GM23338 (cell line): ENCODE data around the gene TREM2. TPM values are rescaled to one million over a fixed set of nuclear protein-coding genes. Genes with fewer than 3 reads are reported as not detected.

Experiments
- ATAC-seq: fragments of 200-7000 bp; cut with Tn5 transposase; 3 replicates; pipeline ENCODE4 v1.9.1; 2020
- DNase-seq: peaks from one replicate; pipeline ENCODE4 v3.0.0-alpha.2; 2015; ENCODE audit warnings: low spot score
- H2AFZ ChIP-seq: fragments of 200-600 bp; sonication (generic); 2 replicates; pipeline ENCODE4 v1.8.0; 2016; ENCODE audit warnings: antibody characterized with exemption, mild to moderate bottlenecking, moderate library complexity
- H3F3A ChIP-seq: fragments of 200-600 bp; sonication (generic); replicated peaks from 2 replicates; pipeline ENCODE4 v1.8.0; 2017; ENCODE audit warnings: antibody characterized with exemption, mixed run types, low read depth
- H3K27ac ChIP-seq: fragments of 200-600 bp; sonication (generic); 2 replicates; pipeline ENCODE4 v1.6.1; 2016; ENCODE audit warnings: low read depth
- H3K27me3 ChIP-seq: fragments of 200-600 bp; sonication (generic); 2 replicates; pipeline ENCODE4 v1.8.0; 2016; ENCODE audit warnings: mild to moderate bottlenecking, mixed run types, moderate library complexity; ENCODE audit not compliant: insufficient read depth
- H3K36me3 ChIP-seq: fragments of 200-600 bp; sonication (generic); 2 replicates; pipeline ENCODE4 v1.8.0; 2016; ENCODE audit warnings: mild to moderate bottlenecking; ENCODE audit not compliant: insufficient read depth
- H3K4me1 ChIP-seq: fragments of 200-600 bp; sonication (generic); 2 replicates; pipeline ENCODE4 v1.8.0; 2016; ENCODE audit warnings: mild to moderate bottlenecking, moderate library complexity; ENCODE audit not compliant: insufficient read depth
- H3K4me2 ChIP-seq: fragments of 200-600 bp; sonication (generic); 2 replicates; pipeline ENCODE4 v1.7.1; 2017; ENCODE audit warnings: mixed run types
- H3K4me3 ChIP-seq: fragments of 200-600 bp; sonication (generic); 2 replicates; pipeline ENCODE4 v1.6.1; 2016; ENCODE audit warnings: mixed run types
- H3K79me2 ChIP-seq: fragments of 200-600 bp; sonication (generic); replicated peaks from 2 replicates; pipeline ENCODE4 v1.8.0; 2017; ENCODE audit warnings: mild to moderate bottlenecking; ENCODE audit not compliant: insufficient read depth
- H3K9me2 ChIP-seq: fragments of 200-600 bp; sonication (generic); 2 replicates; pipeline ENCODE4 v1.8.0; 2017; ENCODE audit not compliant: insufficient read depth
- H4K20me1 ChIP-seq: fragments of 200-600 bp; sonication (generic); replicated peaks from 2 replicates; pipeline ENCODE4 v1.8.0; 2017; ENCODE audit warnings: mild to moderate bottlenecking; ENCODE audit not compliant: insufficient read depth
- H3K27ac Mint-ChIP-seq: 2 replicates; pipeline ENCODE4 v1.8.0; 2020; ENCODE audit warnings: inconsistent platforms, mild to moderate bottlenecking, moderate library complexity, mixed read lengths
- H3K27me3 Mint-ChIP-seq: 3 replicates; pipeline ENCODE4 v1.8.0; 2022; ENCODE audit warnings: low read depth, mild to moderate bottlenecking, moderate library complexity, mixed read lengths, inconsistent platforms; ENCODE audit not compliant: insufficient read depth, poor library complexity
- H3K36me3 Mint-ChIP-seq: 3 replicates; pipeline ENCODE4 v1.8.0; 2021; ENCODE audit warnings: low read depth, mild to moderate bottlenecking, inconsistent platforms, moderate library complexity, mixed read lengths
- H3K4me1 Mint-ChIP-seq: 3 replicates; pipeline ENCODE4 v1.8.0; 2020; ENCODE audit warnings: mild to moderate bottlenecking, inconsistent platforms, mixed read lengths
- H3K4me3 Mint-ChIP-seq: 3 replicates; pipeline ENCODE4 v1.8.0; 2021; ENCODE audit warnings: moderate library complexity, mild to moderate bottlenecking, inconsistent platforms, mixed read lengths
- H3K9me3 Mint-ChIP-seq: 3 replicates; pipeline ENCODE4 v1.8.0; 2020; ENCODE audit warnings: moderate library complexity, mild to moderate bottlenecking, inconsistent platforms, mixed read lengths
- CREB1 ChIP-seq: fragments of 250-450 bp; sonication (Bioruptor Pico); IDR thresholded peaks from 2 replicates; pipeline ENCODE4 v1.5.0; 2020; ENCODE audit warnings: low read depth, mild to moderate bottlenecking, moderate library complexity
- CTCF ChIP-seq, 2 experiments: fragments of 200-600 bp in 1 of 2; sonication (generic) in 1 of 2; conservative IDR thresholded peaks; 2 replicates each; pipeline versions ENCODE4 v1.5.1 to v1.6.1; 2016 to 2017; ENCODE audit warnings: antibody characterized with exemption in 2 of 2, low read depth in 2 of 2, mild to moderate bottlenecking in 2 of 2, moderate library complexity in 1 of 2
- EZH2 ChIP-seq: fragments of 200-600 bp; sonication (generic); IDR thresholded peaks from one replicate; pipeline ENCODE4 v1.8.0; 2017; ENCODE audit warnings: antibody characterized with exemption, mild to moderate bottlenecking, low read depth; ENCODE audit not compliant: unreplicated experiment
- EZH2phosphoT487 ChIP-seq: fragments of 200-600 bp; sonication (generic); IDR thresholded peaks from one replicate; pipeline ENCODE4 v1.8.1; 2018; ENCODE audit warnings: antibody characterized with exemption; ENCODE audit not compliant: unreplicated experiment
- JUNB ChIP-seq: IDR thresholded peaks from one replicate; pipeline ENCODE4 v1.6.1; 2016; ENCODE audit warnings: antibody characterized with exemption; ENCODE audit not compliant: unreplicated experiment
- NANOG ChIP-seq: IDR thresholded peaks from 2 replicates; pipeline ENCODE4 v1.6.1; 2016; ENCODE audit warnings: antibody characterized with exemption, borderline replicate concordance
- REST ChIP-seq: IDR thresholded peaks from one replicate; pipeline ENCODE4 v1.6.1; 2018; ENCODE audit warnings: antibody characterized with exemption; ENCODE audit not compliant: unreplicated experiment
- STAT1 ChIP-seq: IDR thresholded peaks from one replicate; pipeline ENCODE4 v1.6.1; 2016; ENCODE audit warnings: antibody characterized with exemption; ENCODE audit not compliant: unreplicated experiment
- ZNF114 ChIP-seq: fragments of 250-450 bp; sonication (Bioruptor Pico); IDR thresholded peaks from 2 replicates; pipeline ENCODE4 v1.5.0; 2020; ENCODE audit warnings: mild to moderate bottlenecking, moderate library complexity
- ZNF331 ChIP-seq: fragments of 250-450 bp; sonication (Bioruptor Pico); IDR thresholded peaks from 2 replicates; pipeline ENCODE4 v1.5.0; 2020; ENCODE audit warnings: low read depth, mild to moderate bottlenecking, moderate library complexity
- polyA plus RNA-seq: library from polyadenylated mRNA; unstranded; fragments of >200 nt; fragmentation: Nextera tagmentation; extraction: Ambion mirVana; gene quantifications from 2 replicates; pipeline ENCODE4 v1.2.1, GENCODE V29; 2016
- total RNA-seq: library from RNA; depleted of rRNA; stranded (reverse); fragments of >200 nt; shearing (Covaris generic); gene quantifications from 2 replicates; pipeline ENCODE4 v1.2.3, GENCODE V29; 2014

TREM2 gene
- total and polyA plus RNA-seq, 2 experiments from 2014 or later = not detected

- ATAC-seq = peak; percentile 65
- H3K4me3 Mint-ChIP-seq = no peak overlapping the region
- H3K36me3 ChIP-seq = no peaks in the 10 kb centered on the region
- peaks cover 9% of the 10 kb centered on the region for H3K4me1 ChIP-seq
- TF ChIP-seq CTCF (conservative IDR thresholded peaks at IDR 0.05; ENCODE audit: low read depth in 2 of 2) = peak; percentile 12 to 43; a peak in 2 of 4 replicates
- TF ChIP-seq NANOG = no peak
- no peak for TF ChIP-seq ZNF114 (CRISPR knock-in tag)
- no peaks in the 10 kb centered on the region for H3K36me3 Mint-ChIP-seq
- no peaks in the 10 kb centered on the region for H4K20me1 ChIP-seq
- H3K27ac Mint-ChIP-seq = no peak overlapping the region
- no peak overlapping the region for H3K27ac ChIP-seq
- H3K27me3 Mint-ChIP-seq = peaks cover 10% of the 10 kb centered on the region
- no peaks in the 10 kb centered on the region for H3K27me3 ChIP-seq
- H3K9me2 ChIP-seq = 0 out of 2 replicates have a peak, but pooled peaks cover 3% of the 10 kb centered on the region
- no peaks in the 10 kb centered on the region for H3F3A ChIP-seq
- no peaks in the 10 kb centered on the region for H3K79me2 ChIP-seq
- H3K4me1 Mint-ChIP-seq = peaks cover 8% of the 10 kb centered on the region
- DNase-seq = no peak
- H3K4me2 ChIP-seq = no peak overlapping the region
- no peak overlapping the region for H2AFZ ChIP-seq
- H3K4me3 ChIP-seq = no peak overlapping the region
- H3K9me3 Mint-ChIP-seq = no peaks in the 10 kb centered on the region
Measured at GRCh38 chr6:41150671-41151070, 12.2 kb downstream of the TREM2 start.

GRCh38 chr6:41147917-41148316 lies 15.0 kb downstream of the TREM2 start:
- H3K4me2 ChIP-seq = no peak overlapping the region
- H3K36me3 Mint-ChIP-seq = no peaks in the 10 kb centered on the region
- TF ChIP-seq EZH2 = no peak
- no peak for TF ChIP-seq STAT1

GRCh38 chr6:41136911-41137310 lies 26.0 kb downstream of the TREM2 start:
- no peaks in the 10 kb centered on the region for H3K36me3 Mint-ChIP-seq
- H3K4me1 Mint-ChIP-seq = peaks cover 6% of the 10 kb centered on the region
- no peaks in the 10 kb centered on the region for H3K27me3 Mint-ChIP-seq
- Histone ChIP-seq H4K20me1 (no peaks in the 10 kb centered on the region), H3K27ac (no peak overlapping the region), H3K4me2 (no peak overlapping the region), H3K9me2 (no peaks in the 10 kb centered on the region), H2AFZ (no peak overlapping the region), H3K27me3 (no peaks in the 10 kb centered on the region), H3K36me3 (no peaks in the 10 kb centered on the region), H3K79me2 (no peaks in the 10 kb centered on the region), H3K4me1 (peaks cover 4% of the 10 kb centered on the region), H3K4me3 (no peak overlapping the region), H3F3A (no peaks in the 10 kb centered on the region)
- H3K4me3 Mint-ChIP-seq = no peak overlapping the region
- ATAC-seq (no peak), DNase-seq (no peak)
- no peaks in the 10 kb centered on the region for H3K9me3 Mint-ChIP-seq
- H3K27ac Mint-ChIP-seq = no peak overlapping the region
- no peak for TF ChIP-seq STAT1
- no peak for TF ChIP-seq NANOG
- TF ChIP-seq CTCF (conservative IDR thresholded peaks at IDR 0.05; ENCODE audit: low read depth in 2 of 2) = no peak
- no peak for TF ChIP-seq CREB1 (CRISPR knock-in tag)
- TF ChIP-seq JUNB = no peak
- no peak for TF ChIP-seq ZNF331
- TF ChIP-seq REST = no peak
- TF ChIP-seq EZH2phosphoT487 = no peak
- no peak for TF ChIP-seq ZNF114 (CRISPR knock-in tag)

More at GRCh38 chr6:41147917-41148316, 15.0 kb downstream of the TREM2 start:
- Mint-ChIP-seq H3K27ac (no peak overlapping the region), H3K4me1 (no peaks in the 10 kb centered on the region), H3K4me3 (no peak overlapping the region), H3K27me3 (peaks cover 7% of the 10 kb centered on the region), H3K9me3 (no peaks in the 10 kb centered on the region)
- ATAC-seq (no peak), DNase-seq (no peak)
- Histone ChIP-seq H4K20me1 (no peaks in the 10 kb centered on the region), H3F3A (no peaks in the 10 kb centered on the region), H3K36me3 (no peaks in the 10 kb centered on the region), H3K27ac (no peak overlapping the region), H2AFZ (no peak overlapping the region), H3K79me2 (no peaks in the 10 kb centered on the region), H3K4me1 (no peaks in the 10 kb centered on the region), H3K27me3 (no peaks in the 10 kb centered on the region), H3K4me3 (no peak overlapping the region), H3K9me2 (no peaks in the 10 kb centered on the region)
